H9 (cell line): ENCODE results near the gene HIGD2A. TPM values are rescaled to one million over a fixed set of nuclear protein-coding genes. Genes with fewer than 3 reads are reported as not detected.
A peak's percentile ranks its signal among the peaks of the same experiment; 100 is the strongest.

Experiments used
- DNase-seq: peaks from one replicate; pipeline ENCODE4 v3.0.0-alpha.2; 2017
- H2AFZ ChIP-seq: one replicate; pipeline ENCODE4 v1.6.1; 2013; ENCODE audit warnings: mild to moderate bottlenecking, low read length, control low read depth, moderate library complexity
- H2AK5ac ChIP-seq: 2 replicates; pipeline ENCODE4 v1.6.1; 2013; ENCODE audit warnings: low read length, control low read depth, mixed read lengths; ENCODE audit not compliant: insufficient read length
- H2BK120ac ChIP-seq: one replicate; pipeline ENCODE4 v1.6.1; 2013; ENCODE audit warnings: low read depth, mild to moderate bottlenecking, low read length, control low read depth, inconsistent platforms; ENCODE audit not compliant: poor library complexity, severe bottlenecking
- H2BK12ac ChIP-seq: 2 replicates; pipeline ENCODE4 v1.6.1; 2013; ENCODE audit warnings: low read length, control low read depth, mixed read lengths, low read depth; ENCODE audit not compliant: insufficient read length
- H2BK15ac ChIP-seq: 2 replicates; pipeline ENCODE4 v1.6.1; 2013; ENCODE audit warnings: low read depth, low read length, control low read depth
- H2BK20ac ChIP-seq: one replicate; pipeline ENCODE4 v1.6.1; 2013; ENCODE audit warnings: low read depth, mild to moderate bottlenecking, low read length, control low read depth, inconsistent platforms; ENCODE audit not compliant: poor library complexity, severe bottlenecking
- H2BK5ac ChIP-seq: 2 replicates; pipeline ENCODE4 v1.6.1; 2013; ENCODE audit warnings: low read length, control low read depth, mixed read lengths; ENCODE audit not compliant: insufficient read length
- H3K14ac ChIP-seq: 2 replicates; pipeline ENCODE4 v1.6.1; 2013; ENCODE audit warnings: low read length, control low read depth; ENCODE audit not compliant: insufficient read depth
- H3K18ac ChIP-seq: 2 replicates; pipeline ENCODE4 v1.6.1; 2013; ENCODE audit warnings: low read depth, mild to moderate bottlenecking, mixed read lengths, low read length, control low read depth; ENCODE audit not compliant: insufficient read length
- H3K23ac ChIP-seq: 2 replicates; pipeline ENCODE4 v1.6.1; 2013; ENCODE audit warnings: low read length, control low read depth, mixed read lengths, low read depth; ENCODE audit not compliant: insufficient read length
- H3K23me2 ChIP-seq: 2 replicates; pipeline ENCODE4 v1.6.1; 2013; ENCODE audit warnings: low read depth, mild to moderate bottlenecking, mixed read lengths, low read length, control low read depth; ENCODE audit not compliant: insufficient read length, poor library complexity, severe bottlenecking
- H3K27ac ChIP-seq: 2 replicates; pipeline ENCODE4 v1.5.1; 2013; ENCODE audit warnings: low read length, control low read depth, mixed read lengths, low read depth; ENCODE audit not compliant: insufficient read length
- H3K27me3 ChIP-seq: 2 replicates; pipeline ENCODE4 v1.6.1; 2013; ENCODE audit warnings: low read length, control low read depth, inconsistent platforms; ENCODE audit not compliant: insufficient read depth
- H3K4ac ChIP-seq: 2 replicates; pipeline ENCODE4 v1.6.1; 2013; ENCODE audit warnings: low read depth, mild to moderate bottlenecking, control low read depth, inconsistent platforms, low read length, moderate library complexity
- H3K4me1 ChIP-seq: 2 replicates; pipeline ENCODE4 v1.6.1; 2013; ENCODE audit warnings: low read length, control low read depth, inconsistent platforms; ENCODE audit not compliant: insufficient read depth
- H3K4me2 ChIP-seq: 2 replicates; pipeline ENCODE4 v1.6.1; 2013; ENCODE audit warnings: low read length, control low read depth, mixed read lengths; ENCODE audit not compliant: insufficient read length, insufficient read depth
- H3K56ac ChIP-seq: 2 replicates; pipeline ENCODE4 v1.6.1; 2013; ENCODE audit warnings: low read depth, mild to moderate bottlenecking, mixed read lengths, low read length, control low read depth; ENCODE audit not compliant: insufficient read length
- H3K79me1 ChIP-seq: 2 replicates; pipeline ENCODE4 v1.6.1; 2013; ENCODE audit warnings: low read depth, mild to moderate bottlenecking, moderate library complexity, low read length, control low read depth, inconsistent platforms; ENCODE audit not compliant: insufficient read depth, poor library complexity, severe bottlenecking
- H3K79me2 ChIP-seq: 2 replicates; pipeline ENCODE4 v1.6.1; 2013; ENCODE audit warnings: low read length, control low read depth, inconsistent platforms; ENCODE audit not compliant: insufficient read depth
- H3K9ac ChIP-seq: 2 replicates; pipeline ENCODE4 v1.6.1; 2013; ENCODE audit warnings: low read length, control low read depth, mixed read lengths; ENCODE audit not compliant: insufficient read length; ENCODE audit errors: extremely low read depth
- H3K9me3 ChIP-seq: one replicate; pipeline ENCODE4 v1.6.1; 2013; ENCODE audit warnings: low read depth, low read length, inconsistent platforms; ENCODE audit not compliant: control insufficient read depth
- H3T11ph ChIP-seq: one replicate; pipeline ENCODE4 v1.6.1; 2013; ENCODE audit warnings: mild to moderate bottlenecking, low read length, control low read depth, inconsistent platforms
- H4K20me1 ChIP-seq: one replicate; pipeline ENCODE4 v1.6.1; 2013; ENCODE audit not compliant: control insufficient read depth, insufficient read length, insufficient read depth
- H4K5ac ChIP-seq: 2 replicates; pipeline ENCODE4 v1.6.1; 2013; ENCODE audit warnings: low read depth, mild to moderate bottlenecking, mixed read lengths, low read length, control low read depth; ENCODE audit not compliant: insufficient read length
- H4K8ac ChIP-seq: replicated peaks from 2 replicates; pipeline ENCODE4 v1.6.1; 2013; ENCODE audit warnings: low read length, control low read depth, mixed read lengths, low read depth; ENCODE audit not compliant: insufficient read length
- H4K91ac ChIP-seq: 2 replicates; pipeline ENCODE4 v1.6.1; 2013; ENCODE audit warnings: low read depth, mild to moderate bottlenecking, moderate library complexity, mixed read lengths, low read length, control low read depth; ENCODE audit not compliant: insufficient read length
- H3K27ac Mint-ChIP-seq, 3 experiments: 2 replicates in 2 of 3; 3 replicates in 1 of 3; pipeline ENCODE4 v1.8.0; 2020 to 2021; ENCODE audit warnings: mixed read lengths in 3 of 3, mild to moderate bottlenecking in 1 of 3, moderate library complexity in 1 of 3
- H3K27me3 Mint-ChIP-seq: 2 replicates; pipeline ENCODE4 v1.8.0; 2021; ENCODE audit warnings: low read depth, mild to moderate bottlenecking, moderate library complexity, mixed read lengths
- H3K36me3 Mint-ChIP-seq, 3 experiments: 2 replicates in 2 of 3; 3 replicates in 1 of 3; pipeline ENCODE4 v1.8.0; 2020 to 2021; ENCODE audit warnings: low read depth in 3 of 3, mixed read lengths in 3 of 3; ENCODE audit not compliant: insufficient read depth in 1 of 3
- H3K4me1 Mint-ChIP-seq, 2 experiments: 2 replicates each; pipeline ENCODE4 v1.8.0; 2020; ENCODE audit warnings: mixed read lengths in 2 of 2
- H3K4me3 Mint-ChIP-seq, 2 experiments: 2 replicates in 1 of 2; 3 replicates in 1 of 2; pipeline ENCODE4 v1.8.0; 2020 to 2021; ENCODE audit warnings: mild to moderate bottlenecking in 2 of 2, mixed read lengths in 2 of 2, moderate library complexity in 1 of 2
- H3K9me3 Mint-ChIP-seq, 2 experiments: 2 replicates in 1 of 2; 3 replicates in 1 of 2; pipeline ENCODE4 v1.8.0; 2020; ENCODE audit warnings: mild to moderate bottlenecking in 2 of 2, mixed read lengths in 2 of 2, moderate library complexity in 1 of 2
- CTCF ChIP-seq: fragments of 200-600 bp; sonication (generic); conservative IDR thresholded peaks from 3 replicates; pipeline ENCODE4 v1.8.0; 2021; ENCODE audit warnings: antibody characterized with exemption, mild to moderate bottlenecking
- WGBS: extraction: QIAGEN DNeasy Blood & Tissue Kit; methylation state at CpG from one replicate; pipeline ENCODE4 v1.1.7; 2013; ENCODE audit warnings: missing lambda C conversion rate, low lambda C conversion rate, mixed read lengths; ENCODE audit not compliant: insufficient read length; ENCODE audit errors: extremely low coverage; 5-methylcytosine and 5-hydroxymethylcytosine counted together
- total RNA-seq: library from RNA; stranded (reverse); gene quantifications from 2 replicates; pipeline ENCODE4 v1.2.1, GENCODE V29; 2021

Gene HIGD2A
- total RNA-seq, 1 experiment from 2014 or later, result 92.3 TPM

GRCh38 chr5:176361437-176362232, 26.9 kb upstream of the HIGD2A start, which contains the start of gene KIAA1191:
KIAA1191 (minus strand) TSS chr5:176361764; CDS start chr5:176359508, 2,256 bp downstream.
- Mint-ChIP-seq H3K27ac (peak within 1 kb of the TSS; percentile 91 to 100 (median 99); a peak in 6 of 7 replicates), H3K36me3 (peaks cover 18 to 30% (median 26%) of the 10 kb centered on the region in 3 experiments), H3K4me1 (peaks cover 15 to 17% of the 10 kb centered on the region in 2 experiments), H3K4me3 (peak within 1 kb of the TSS; percentile 98 to 99), H3K27me3 (peaks cover 43% of the 10 kb centered on the region), H3K9me3 (no peaks in the 10 kb centered on the region)
- Histone ChIP-seq H3K79me1 (no peaks in the 10 kb centered on the region), H3K27ac (no peak within 1 kb of the TSS), H4K5ac (no peak within 1 kb of the TSS), H3K23me2 (peaks cover 23% of the 10 kb centered on the region), H4K8ac (no peak within 1 kb of the TSS), H2BK15ac (no peak within 1 kb of the TSS), H3K79me2 (peaks cover 8% of the 10 kb centered on the region; the same call in 1 of the 2 replicates), H3K23ac (no peak within 1 kb of the TSS), H3K27me3 (peaks cover 9% of the 10 kb centered on the region; the same call in 1 of the 2 replicates), H2BK20ac (no peak within 1 kb of the TSS), H4K20me1 (no peaks in the 10 kb centered on the region), H2AFZ (no peak within 1 kb of the TSS), H3K4ac (no peak within 1 kb of the TSS), H3K9me3 (no peaks in the 10 kb centered on the region), H2AK5ac (no peak within 1 kb of the TSS), H3K9ac (peak within 1 kb of the TSS; percentile 85), H3K14ac (peak within 1 kb of the TSS; percentile 93), H3K18ac (peak within 1 kb of the TSS; percentile 85), H2BK5ac (no peak within 1 kb of the TSS), H2BK12ac (no peak within 1 kb of the TSS), H3K56ac (no peak within 1 kb of the TSS), H4K91ac (no peak within 1 kb of the TSS), H3K4me1 (no peaks in the 10 kb centered on the region; the same call in 1 of the 2 replicates), H2BK120ac (no peak within 1 kb of the TSS), H3K4me2 (peak within 1 kb of the TSS; percentile 70), H3T11ph (no peak within 1 kb of the TSS)
- peak; percentile 92 for DNase-seq
- TF ChIP-seq CTCF, result no peak
- WGBS, result no CpG with 5 or more reads among the region's 56 CpGs
